Inflammatory macrophage (primary cell): Measurements from ENCODE around the gene METTL8.
"Not testable (repeated sequence)": the region's sequence is repeated elsewhere in the genome, so short reads cannot be mapped to it uniquely, and the experiment has no call there.

ENCODE experiments used
- DNase-seq, 2 donors: peaks; one replicate each; pipeline ENCODE4 v3.0.0-alpha.2; 2020 to 2022

METTL8 gene

DNA sequence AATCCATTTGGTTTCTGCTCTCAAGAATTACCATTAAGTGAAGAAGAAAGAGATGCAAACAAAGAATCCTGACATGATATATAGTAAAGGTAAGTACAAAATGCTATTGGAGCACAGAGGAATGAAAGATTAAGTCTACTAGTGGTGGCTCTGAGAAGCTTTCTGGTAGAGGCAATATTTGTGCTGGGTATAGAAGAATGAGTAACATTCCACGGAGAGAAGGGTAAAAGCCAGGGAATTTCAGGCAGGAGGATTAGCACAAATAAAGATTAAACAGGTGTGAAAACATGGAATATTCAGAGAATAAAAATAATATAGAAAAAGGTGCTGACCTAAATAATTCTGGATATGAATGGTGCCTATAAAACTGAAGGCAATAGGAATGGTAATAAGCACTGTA, 31.8 kb downstream of the METTL8 start:
- DNase-seq = no peak

DNA sequence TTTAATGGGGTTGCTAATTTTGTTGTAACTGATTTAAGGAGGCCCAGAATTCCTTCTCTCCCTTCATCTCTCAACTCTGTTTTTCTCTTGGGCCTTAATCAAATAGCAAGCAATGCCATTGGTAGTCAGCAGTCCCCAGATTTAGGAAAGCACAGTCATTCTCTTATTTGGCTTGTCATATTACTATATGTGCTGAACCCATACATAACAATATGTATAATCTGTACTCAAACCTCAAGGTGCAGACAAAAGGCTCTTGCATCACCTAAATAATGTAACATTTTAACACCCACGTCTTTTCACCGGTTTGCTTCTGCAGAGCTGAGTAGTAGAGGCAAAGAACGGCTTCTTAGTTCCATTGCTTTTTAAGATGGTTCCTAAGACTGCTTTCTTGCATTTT, 33.4 kb downstream of the METTL8 start:
- no peak for DNase-seq

DNA sequence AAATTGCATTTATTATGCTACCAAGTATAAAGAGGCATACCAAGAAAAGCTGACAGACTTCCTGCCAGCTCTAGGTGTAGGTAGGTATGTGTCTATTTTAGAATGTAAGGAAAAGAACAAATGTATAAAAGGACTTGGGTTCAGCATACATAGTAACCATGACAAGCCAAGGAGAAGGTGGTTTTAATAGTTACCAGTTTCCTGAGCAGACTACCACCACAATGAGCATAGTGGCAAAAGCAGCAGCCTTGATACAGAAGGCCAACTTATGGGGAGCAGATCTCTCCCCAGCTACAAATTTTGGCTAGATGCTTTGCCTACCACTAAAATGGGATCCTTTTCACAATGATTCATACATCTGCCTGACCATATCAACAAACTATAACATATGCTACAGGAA, 34.5 kb downstream of the METTL8 start:
- DNase-seq = no peak

DNA sequence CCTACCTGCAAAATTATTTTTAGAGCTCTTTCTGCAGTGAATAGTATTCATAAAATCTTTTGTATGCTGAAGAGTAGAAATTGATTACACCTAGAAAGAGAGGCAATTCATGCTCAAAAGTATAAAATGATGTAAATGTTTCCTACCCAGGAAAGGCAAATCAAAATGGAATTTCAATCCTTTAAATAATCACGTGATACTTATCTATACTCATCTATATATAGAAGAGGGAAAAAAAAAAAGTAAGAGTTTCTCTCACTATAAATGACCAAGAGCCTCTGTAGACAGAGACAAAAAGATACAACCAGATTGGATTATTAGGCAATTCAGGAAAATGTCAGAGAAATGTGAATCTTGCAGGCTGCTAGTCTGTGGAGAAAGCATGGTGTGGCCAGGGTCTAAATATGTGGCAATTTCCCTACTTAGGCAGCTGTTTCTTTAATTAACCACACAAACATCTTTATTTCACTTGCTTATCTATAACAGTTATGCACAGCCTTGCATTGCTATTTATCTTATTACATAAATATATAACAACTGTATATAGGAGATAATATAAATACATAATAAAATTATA, 39.5 kb downstream of the METTL8 start:
- DNase-seq = no peak

DNA sequence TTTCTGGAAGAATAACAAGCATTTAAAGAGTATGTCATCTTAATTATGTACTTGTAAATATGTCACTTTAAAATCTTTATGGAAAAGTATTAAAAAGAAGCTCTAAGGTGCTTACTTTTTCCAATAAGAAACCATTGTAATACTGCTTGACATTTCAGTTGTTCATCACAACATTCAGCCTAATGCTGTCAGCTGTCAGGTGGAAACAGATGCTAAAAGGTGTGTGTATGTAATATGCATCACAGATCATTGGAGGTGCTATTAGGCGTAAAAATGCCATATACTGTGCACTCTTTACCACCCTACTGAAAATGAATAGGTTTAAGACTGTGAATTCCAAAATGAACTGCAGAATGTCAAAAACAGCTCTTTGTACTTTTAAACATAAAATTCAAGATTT, 40.3 kb downstream of the METTL8 start:
- DNase-seq = no peak

DNA sequence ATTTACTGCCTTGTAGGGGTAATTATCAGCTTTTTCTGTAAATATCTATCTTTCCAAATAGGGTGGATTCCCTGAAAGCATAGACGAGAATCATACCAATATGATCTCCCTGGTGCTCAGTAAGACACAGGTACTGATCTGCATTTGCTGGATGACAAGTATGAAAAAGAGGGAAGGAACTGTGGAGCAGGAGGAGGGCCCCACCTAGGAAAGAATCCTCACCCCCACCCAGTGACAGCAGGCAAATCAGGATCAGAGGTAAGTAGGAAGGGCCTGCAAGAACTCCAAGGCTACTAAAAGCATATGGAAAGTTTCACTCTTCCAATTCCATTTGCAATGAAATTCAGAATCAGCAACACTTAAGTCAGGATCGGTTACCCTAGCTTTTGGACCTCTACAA, 42.3 kb downstream of the METTL8 start:
- DNase-seq = no peak

DNA sequence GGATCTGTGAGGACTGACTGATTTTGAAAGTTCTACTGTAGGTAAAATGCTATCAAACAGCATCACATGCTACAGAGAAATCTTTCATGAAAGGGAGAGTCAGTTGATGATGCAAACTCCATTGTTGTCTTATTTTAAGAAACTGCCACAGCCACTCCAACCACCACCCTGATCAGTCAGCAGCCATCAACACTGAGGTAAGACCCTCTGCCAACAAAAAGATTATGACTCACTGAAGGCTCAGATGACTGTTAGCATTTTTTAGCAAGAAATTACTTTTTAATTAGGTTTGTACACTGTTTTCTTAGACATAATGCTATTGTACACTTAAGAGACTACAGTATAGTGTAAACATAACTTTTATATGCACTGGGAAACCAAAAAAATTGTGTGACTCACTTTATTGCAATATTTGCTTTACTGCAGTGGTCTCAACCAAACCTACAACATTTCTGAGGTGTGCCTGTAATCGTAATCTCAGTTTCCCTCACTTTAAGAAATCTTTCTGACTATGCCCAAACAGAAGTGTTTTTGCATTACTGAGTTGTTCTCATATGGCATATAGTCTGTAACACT, 42.8 kb downstream of the METTL8 start:
- DNase-seq = no peak

DNA sequence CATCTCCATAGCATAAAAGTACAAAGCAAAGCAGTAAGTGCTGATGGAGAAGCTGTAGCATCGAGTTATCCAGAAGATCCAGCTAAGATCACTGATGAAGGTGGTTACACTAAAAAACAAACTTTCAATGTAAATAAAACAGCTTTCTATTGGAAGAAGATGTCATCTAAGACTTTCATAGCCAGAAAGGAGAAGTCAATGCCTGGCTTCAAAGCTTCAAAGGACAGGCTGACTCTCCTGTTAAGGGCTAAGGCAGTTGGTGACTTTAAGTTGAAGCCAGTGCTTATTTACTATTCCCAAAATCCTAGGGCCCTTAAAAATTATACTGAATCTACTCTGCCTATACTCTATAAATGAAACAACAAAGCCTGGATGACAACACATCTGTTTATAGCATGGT, 44.0 kb downstream of the METTL8 start:
- no peak for DNase-seq

DNA sequence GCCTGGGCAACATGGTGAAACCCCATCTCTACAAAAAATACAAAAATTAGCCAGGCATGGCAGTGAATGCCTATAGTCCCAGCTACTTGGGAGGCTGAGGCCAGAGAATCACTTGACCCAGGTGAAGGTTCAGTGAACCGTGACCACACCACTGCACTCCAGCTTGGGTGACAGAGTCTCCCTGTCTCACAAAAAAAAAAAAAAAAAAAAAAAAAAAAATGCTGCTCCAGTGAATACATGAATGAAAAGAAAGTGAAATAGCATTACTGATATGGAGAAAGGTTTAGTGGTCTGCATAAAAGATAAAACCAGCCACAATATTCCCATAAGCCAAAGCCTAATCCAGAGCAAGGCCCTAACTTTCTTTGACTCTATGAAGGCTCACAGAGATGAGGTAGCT, 44.5 kb downstream of the METTL8 start:
- no peak for DNase-seq

DNA sequence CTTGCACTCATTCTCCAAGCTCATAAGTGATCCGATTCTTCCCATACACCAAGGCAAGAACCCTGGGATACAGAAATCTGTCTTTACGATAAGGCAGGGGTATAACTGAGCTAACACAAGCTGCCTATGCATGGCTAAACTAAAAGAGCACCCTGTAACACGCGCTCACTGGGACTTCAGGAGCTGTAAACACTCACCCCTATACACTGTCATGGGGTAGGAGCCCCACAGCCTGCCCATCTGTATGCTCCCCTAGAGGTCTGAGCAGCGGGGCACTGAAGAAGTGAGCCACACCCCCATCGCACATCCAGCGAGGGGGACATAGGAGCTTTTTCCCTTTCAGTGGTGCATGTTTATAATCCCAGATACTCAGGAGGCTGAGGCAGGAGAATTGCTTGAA, 46.7 kb downstream of the METTL8 start:
- DNase-seq = no peak

DNA sequence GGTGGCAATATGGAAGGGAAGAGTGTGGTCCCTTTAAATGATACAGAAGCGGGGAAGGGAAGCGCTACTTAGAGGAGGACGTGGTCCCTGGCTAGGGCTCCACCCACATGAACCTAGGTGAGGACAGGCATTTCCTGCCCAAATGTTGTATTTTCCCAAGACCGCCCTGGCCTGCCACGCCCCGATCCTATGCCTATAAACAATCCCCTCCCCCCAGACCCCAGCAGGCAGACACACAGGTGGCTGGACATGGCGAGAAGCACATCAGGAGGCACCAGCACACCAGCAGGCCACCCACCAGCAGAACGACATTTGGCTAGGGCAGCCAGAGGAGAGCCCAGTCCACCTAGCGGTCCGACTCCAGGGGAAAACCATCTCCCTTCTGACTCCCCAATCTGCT, 47.2 kb downstream of the METTL8 start:
- no peak for DNase-seq

DNA sequence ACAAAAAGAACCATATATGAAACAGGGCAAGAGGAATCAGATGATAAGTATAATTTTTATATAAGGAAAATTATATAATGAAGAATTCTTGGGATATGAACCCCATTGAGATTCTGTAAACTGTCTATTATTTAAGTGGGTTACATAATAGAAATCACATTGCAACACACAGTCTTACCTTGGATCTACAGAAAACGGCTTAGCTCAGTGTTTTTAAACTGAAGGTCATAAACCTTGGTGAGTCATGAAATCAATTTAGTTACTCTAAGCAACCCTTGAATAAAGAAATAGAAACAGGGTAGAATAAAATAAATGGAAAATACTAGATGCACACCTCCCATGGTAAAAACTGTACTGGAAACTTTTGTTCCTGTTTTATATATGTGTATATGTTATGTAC, 50.7 kb downstream of the METTL8 start:
- DNase-seq = no peak

DNA sequence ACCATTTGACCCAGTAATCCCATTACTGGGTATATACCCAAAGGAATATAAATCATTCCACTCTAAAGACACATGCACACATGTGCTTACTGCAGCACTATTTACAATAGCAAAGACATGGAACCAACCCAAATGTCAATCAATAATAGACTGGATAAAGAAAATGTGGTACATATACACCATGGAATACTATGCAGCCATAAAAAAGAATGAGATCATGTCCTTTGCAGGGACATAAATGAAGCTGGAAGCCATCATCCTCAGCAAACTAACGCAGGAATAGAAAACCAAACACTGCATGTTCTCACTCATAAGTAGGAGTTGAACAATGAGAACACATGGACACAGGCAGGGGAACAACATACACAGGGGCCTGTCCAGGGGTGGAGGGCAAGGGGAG, 51.6 kb downstream of the METTL8 start:
- DNase-seq = not testable (repeated sequence)

DNA sequence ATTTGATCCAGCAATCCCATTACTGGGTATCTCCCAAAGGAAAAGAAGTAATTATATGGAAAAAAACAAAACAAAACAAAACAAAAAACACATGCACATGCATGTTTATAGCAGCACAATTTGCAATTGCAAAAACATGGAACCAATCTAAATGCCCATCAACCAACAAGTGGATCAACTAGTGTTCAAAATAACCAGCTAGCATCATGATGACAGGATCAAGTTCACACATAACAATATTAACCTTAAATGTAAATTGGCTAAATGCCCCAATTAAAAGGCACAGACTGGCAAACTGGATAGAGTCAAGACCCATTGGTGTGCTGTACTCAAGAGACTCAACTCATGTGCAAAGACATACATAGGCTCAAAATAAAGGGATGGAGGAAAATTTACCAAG, 55.9 kb downstream of the METTL8 start:
- not testable (repeated sequence) for DNase-seq

DNA sequence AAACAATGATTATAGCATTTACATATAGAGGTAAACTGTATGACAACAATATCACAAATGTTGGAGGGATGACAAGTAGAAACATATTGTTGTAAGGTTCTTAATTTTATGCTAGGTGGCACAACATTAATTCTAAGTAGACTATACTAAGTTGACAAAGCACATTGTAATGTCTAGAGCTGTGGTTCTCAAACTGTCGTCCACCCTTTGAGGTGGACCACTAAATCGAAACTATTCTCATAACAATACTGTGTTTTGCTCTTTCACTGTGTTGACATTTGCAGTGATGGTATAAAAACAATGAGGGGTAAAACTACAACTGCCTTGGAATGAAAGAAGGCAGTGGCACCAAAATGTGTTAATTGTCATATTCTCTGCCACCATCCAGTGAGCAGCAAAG, 66.1 kb downstream of the METTL8 start:
- DNase-seq = no peak

DNA sequence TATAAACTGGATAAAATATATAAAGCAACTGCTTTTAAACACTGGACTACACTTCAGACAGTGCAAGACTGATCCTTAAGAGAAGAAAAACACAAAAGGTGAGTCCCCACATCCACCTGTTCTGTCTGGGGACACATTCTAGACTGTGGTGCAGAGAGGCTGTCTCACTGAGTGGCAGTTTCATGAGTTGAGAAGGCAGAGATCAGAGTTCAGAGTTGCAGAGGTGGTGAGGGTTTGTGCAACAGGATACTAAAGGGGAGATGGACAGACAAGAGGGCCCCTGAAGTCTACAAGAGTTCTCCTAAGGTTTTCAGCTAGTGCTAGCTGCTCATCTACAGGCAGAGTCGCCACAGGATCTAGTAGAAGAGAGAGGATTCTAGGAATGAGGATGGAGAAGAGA, 68.0 kb downstream of the METTL8 start:
- DNase-seq = no peak

DNA sequence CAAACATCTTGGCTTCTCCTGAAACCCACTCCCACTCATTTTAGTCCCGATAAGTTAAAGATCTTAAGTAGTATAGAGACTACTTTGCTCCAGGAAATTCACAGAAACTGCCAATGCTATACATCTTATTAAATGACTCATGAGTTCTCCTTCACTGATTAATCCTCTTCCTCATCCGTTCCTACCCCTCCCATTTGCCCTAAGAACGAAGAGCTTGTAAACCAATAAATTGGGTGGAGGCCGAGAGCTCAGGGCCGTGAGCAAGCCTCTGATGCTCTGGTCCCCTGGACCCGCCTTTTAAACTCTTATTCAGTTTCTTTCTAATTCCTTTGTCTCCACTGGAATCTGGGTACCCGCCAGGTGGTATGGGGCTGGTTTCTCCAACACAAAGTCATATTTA, 68.6 kb downstream of the METTL8 start:
- no peak for DNase-seq

DNA sequence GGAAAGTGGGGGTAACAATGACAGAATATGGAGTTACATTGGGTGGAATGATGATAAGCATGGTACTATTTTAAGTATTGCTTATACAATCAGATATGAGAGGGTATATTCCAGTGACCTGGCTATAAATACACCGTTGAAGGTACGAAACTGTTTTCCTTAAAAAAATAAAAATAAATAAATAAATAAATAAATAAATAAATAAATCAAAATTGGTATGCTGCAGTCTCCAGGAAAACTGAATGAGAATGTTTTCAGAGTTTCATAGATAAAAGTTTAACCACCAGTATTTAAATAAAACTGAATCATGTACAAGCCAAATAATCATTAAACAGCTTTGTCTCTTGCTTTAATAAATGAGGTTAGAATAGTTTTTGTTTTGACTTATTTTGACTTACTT, 71.4 kb downstream of the METTL8 start:
- DNase-seq = no peak

DNA sequence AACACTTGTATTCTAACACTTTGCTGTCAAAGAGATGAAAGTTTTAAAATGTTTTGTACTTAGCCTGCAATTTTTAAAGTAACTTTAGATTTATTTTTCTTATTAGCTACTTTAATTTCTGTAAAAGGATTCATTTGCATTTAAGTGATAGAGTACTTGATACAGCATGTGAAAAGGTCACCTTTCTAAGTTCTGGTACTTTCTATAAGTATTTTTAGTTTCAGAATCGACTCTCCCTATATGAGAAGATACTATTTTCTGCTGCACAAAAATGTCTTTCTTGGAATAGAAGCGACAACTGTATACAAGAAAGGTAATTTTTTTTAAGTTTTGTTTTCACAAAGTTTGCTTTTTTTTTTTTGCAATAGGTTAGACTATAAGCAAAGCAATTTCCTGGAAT, 72.9 kb downstream of the METTL8 start:
- DNase-seq = no peak

DNA sequence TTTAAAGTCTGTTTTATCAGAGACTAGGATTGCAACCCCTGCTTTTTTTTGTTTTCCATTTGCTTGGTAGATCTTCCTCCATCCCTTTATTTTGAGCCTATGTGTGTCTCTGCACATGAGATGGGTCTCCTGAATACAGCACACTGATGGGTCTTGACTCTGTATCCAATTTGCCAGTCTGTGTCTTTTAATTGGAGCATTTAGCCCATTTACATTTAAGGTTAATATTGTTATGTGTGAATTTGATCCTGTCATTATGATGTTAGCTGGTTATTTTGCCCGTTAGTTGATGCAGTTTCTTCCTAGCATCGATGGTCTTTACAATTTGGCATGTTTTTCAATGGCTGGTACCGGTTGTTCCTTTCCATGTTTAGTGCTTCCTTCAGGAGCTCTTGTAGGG, 80.0 kb downstream of the METTL8 start:
- not testable (repeated sequence) for DNase-seq

DNA sequence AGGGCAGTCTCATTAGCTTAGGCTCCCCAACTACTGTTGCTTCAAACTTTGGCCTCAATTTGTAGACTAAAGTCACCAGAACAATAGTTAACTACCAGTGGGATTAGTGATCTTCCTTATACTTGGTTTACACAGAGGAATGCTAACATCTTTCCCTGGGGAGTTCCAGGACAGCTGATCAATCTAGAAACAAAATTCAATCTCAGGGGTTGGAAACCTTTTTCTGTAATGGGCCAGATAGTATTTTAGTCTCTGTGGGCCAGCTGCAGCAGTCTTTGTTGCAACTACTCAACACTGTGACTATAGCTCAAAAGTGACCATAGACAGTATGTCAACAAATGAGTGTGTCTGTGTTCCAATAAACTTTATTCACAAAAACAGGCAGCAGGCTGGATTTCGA, 85.7 kb downstream of the METTL8 start:
- no peak for DNase-seq

DNA sequence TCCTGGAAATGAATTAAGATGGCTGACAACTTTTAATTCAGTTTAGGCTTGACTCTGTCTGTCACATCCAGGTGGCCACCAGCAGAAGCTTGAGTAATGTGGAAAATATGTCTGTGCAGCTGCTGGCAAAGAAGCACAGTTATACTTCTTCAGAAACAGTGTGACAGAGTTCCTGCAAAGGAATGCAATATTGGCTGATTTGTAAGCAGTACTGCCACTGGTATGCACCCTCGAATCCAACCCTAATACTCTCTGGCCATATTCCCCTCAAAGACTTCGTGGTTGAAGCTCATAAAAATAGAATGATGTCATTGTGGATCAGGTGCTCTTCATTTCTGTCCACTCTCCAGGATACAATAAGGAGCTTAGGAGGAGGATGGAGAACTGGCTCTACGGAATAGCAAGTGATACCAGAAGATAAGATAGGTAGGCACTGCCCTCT, 86.2 kb downstream of the METTL8 start:
- no peak for DNase-seq

DNA sequence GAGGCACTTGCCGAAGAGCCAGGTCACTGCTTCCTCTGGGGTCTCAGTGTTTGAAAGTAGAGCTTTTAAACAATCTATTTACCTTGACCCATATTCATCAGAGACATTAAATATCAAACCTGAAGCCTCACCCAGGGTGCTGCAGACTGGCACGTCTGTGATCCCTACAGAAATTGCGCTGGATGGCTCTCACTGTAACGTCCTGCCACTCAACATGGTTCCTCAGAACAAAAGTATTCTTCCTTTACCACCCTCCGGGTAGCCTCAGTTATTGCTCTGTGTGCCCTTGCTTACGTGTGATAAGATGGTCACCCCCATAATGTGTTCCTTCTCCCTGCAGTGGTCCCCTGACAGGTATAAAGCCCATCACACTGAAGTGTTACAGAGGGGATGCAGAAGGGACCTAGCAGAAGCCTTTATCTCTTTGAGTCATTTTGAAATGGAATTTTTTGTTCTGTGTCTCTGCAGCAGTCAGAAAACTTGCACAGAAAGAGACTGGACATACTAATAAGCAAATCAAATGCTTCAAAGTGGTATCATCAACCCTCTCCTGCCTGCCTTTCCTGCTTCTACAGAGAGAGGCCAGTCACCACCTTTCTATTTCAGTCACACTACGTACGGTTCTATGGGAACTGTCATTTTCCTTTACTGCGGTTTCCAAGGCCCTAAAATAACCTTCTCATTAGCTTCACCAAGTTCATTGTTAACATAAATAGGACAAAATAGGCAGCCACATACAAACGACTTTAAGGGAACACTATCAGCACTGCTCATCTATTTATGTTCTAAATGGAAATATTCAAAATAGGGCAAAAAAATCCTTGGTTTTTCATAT, 86.8 kb downstream of the METTL8 start:
- DNase-seq = no peak

DNA sequence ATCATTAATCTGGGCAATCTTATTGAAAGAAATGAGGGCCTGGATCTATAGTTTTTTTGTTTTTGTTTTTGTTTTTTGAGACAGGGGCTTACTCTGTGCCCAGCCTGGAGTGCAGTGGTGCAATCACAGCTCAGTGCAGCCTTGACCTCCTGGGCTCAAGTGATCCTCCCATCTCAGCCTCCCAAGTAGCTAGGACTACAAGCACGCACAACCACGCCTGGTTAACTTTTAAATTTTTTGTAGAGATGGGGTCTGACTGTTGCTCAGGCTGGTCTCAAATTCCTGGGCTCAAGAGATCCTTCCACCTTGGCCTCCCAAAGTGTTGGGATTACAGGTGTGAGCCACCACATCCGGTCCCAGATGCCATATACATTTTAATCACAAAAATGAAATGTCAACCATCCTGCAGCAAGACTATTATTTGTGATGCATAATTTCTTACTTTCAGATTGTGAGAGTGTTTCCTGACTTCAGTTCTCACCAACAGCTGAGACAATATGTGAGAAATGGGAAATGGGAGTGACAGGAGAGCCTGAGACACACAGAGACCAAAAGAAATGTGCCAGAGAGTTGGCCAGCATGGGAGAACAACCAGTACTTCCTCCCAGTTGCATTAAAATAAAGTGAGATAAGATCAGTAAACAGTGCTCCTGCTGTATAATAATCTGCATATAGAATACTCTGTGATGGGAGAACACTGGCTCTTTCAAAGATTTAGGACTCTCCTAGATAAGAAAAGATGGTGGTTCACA, 87.6 kb downstream of the METTL8 start:
- DNase-seq = no peak
